Neuronal stem cell (in vitro differentiated cells): ENCODE measurements around the gene CYP19A1.

Experiments used
- DNase-seq: peaks from one replicate; pipeline ENCODE4 v3.0.0-alpha.2; 2013; ENCODE audit warnings: low spot score
- H2AFZ ChIP-seq: one replicate; pipeline ENCODE4 v1.6.1; 2013; ENCODE audit warnings: mild to moderate bottlenecking, low read length, inconsistent platforms
- H2AK5ac ChIP-seq: 2 replicates; pipeline ENCODE4 v1.6.1; 2013; ENCODE audit warnings: low read depth, mild to moderate bottlenecking, inconsistent platforms, low read length, moderate library complexity, mixed read lengths
- H2BK120ac ChIP-seq: 2 replicates; pipeline ENCODE4 v1.6.1; 2013; ENCODE audit warnings: low read depth, mild to moderate bottlenecking, inconsistent platforms, low read length, moderate library complexity, mixed read lengths
- H2BK12ac ChIP-seq: one replicate; pipeline ENCODE4 v1.6.1; 2013; ENCODE audit warnings: low read length, inconsistent platforms
- H2BK15ac ChIP-seq: 2 replicates; pipeline ENCODE4 v1.6.1; 2013; ENCODE audit warnings: mild to moderate bottlenecking, low read length, inconsistent platforms, mixed read lengths
- H2BK5ac ChIP-seq: one replicate; pipeline ENCODE4 v1.6.1; 2013; ENCODE audit warnings: inconsistent platforms, mild to moderate bottlenecking, low read length, moderate library complexity
- H3K14ac ChIP-seq: one replicate; pipeline ENCODE4 v1.6.1; 2013; ENCODE audit warnings: low read length, inconsistent platforms
- H3K18ac ChIP-seq: 2 replicates; pipeline ENCODE4 v1.6.1; 2013; ENCODE audit warnings: low read length, inconsistent platforms
- H3K23ac ChIP-seq: 2 replicates; pipeline ENCODE4 v1.6.1; 2013; ENCODE audit warnings: low read depth, mild to moderate bottlenecking, mixed read lengths, low read length, inconsistent platforms; ENCODE audit not compliant: poor library complexity
- H3K27ac ChIP-seq: replicated peaks from 3 replicates; pipeline ENCODE4 v1.5.1; 2013; ENCODE audit warnings: low read length, inconsistent platforms
- H3K27me3 ChIP-seq, 3 experiments: 2 replicates each; pipeline ENCODE4 v1.6.1; 2013; ENCODE audit warnings: low read length in 3 of 3, mild to moderate bottlenecking in 2 of 3, inconsistent platforms in 1 of 3, low read depth in 1 of 3, mixed read lengths in 1 of 3, moderate library complexity in 1 of 3; ENCODE audit not compliant: control insufficient read depth in 3 of 3, insufficient read depth in 3 of 3
- H3K36me3 ChIP-seq, 2 donors: replicated peaks in 1 of 2; 2 replicates each; pipeline ENCODE4 v1.6.1; 2013; ENCODE audit warnings: low read length in 2 of 2; ENCODE audit not compliant: control insufficient read depth in 2 of 2, insufficient read depth in 2 of 2
- H3K4ac ChIP-seq: 2 replicates; pipeline ENCODE4 v1.6.1; 2013; ENCODE audit warnings: inconsistent platforms, mild to moderate bottlenecking, low read length, moderate library complexity
- H3K4me1 ChIP-seq, 2 donors: 1 replicate in 1 of 2; 2 replicates in 1 of 2; pipeline ENCODE4 v1.6.1; 2013; ENCODE audit warnings: low read length in 2 of 2, low read depth in 1 of 2; ENCODE audit not compliant: control insufficient read depth in 2 of 2, insufficient read depth in 1 of 2
- H3K4me2 ChIP-seq: one replicate; pipeline ENCODE4 v1.6.1; 2013; ENCODE audit warnings: mild to moderate bottlenecking, low read length, inconsistent platforms; ENCODE audit not compliant: insufficient read depth, poor library complexity, severe bottlenecking
- H3K4me3 ChIP-seq, 2 donors: 2 replicates each; pipeline ENCODE4 v1.5.1; 2013; ENCODE audit warnings: low read length in 2 of 2, mild to moderate bottlenecking in 2 of 2, inconsistent platforms in 1 of 2, moderate library complexity in 1 of 2
- H3K79me1 ChIP-seq: one replicate; pipeline ENCODE4 v1.6.1; 2013; ENCODE audit warnings: low read depth, mild to moderate bottlenecking, inconsistent platforms, low read length, moderate library complexity
- H3K9ac ChIP-seq: one replicate; pipeline ENCODE4 v1.6.1; 2013; ENCODE audit warnings: mild to moderate bottlenecking, low read depth, low read length, inconsistent platforms; ENCODE audit not compliant: poor library complexity
- H3K9me3 ChIP-seq, 2 donors: replicated peaks in 1 of 2; 2 replicates each; pipeline versions ENCODE3 to v1.6.1; 2013; ENCODE audit warnings: low read length in 2 of 2, mild to moderate bottlenecking in 2 of 2, inconsistent platforms in 1 of 2, low read depth in 1 of 2, mixed read lengths in 1 of 2, moderate library complexity in 1 of 2; ENCODE audit not compliant: control insufficient read depth in 2 of 2, insufficient read depth in 1 of 2
- H4K8ac ChIP-seq: one replicate; pipeline ENCODE4 v1.6.1; 2013; ENCODE audit warnings: low read depth, mild to moderate bottlenecking, inconsistent platforms, low read length, moderate library complexity
- H4K91ac ChIP-seq: one replicate; pipeline ENCODE4 v1.6.1; 2013; ENCODE audit warnings: low read length, low read depth, mild to moderate bottlenecking, inconsistent platforms; ENCODE audit not compliant: poor library complexity
- WGBS, 2 donors: extraction: QIAGEN DNeasy Blood & Tissue Kit; methylation state at CpG; one replicate each; pipeline ENCODE4 v1.1.7; 2013; ENCODE audit warnings: missing lambda C conversion rate in 2 of 2, mixed read lengths in 1 of 2; ENCODE audit not compliant: insufficient read length in 2 of 2, insufficient replicate concordance in 1 of 2; ENCODE audit errors: extremely low coverage in 2 of 2; 5-methylcytosine and 5-hydroxymethylcytosine counted together

CYP19A1 gene

GRCh38 chr15:51302480-51302879 lies 35.9 kb downstream of the CYP19A1 start:
- no peak for DNase-seq
- no peak overlapping the region for H3K4ac ChIP-seq
- no peak overlapping the region for H3K4me3 ChIP-seq
- peaks cover 0 to 4% of the 10 kb centered on the region in 2 donors for H3K4me1 ChIP-seq
- no peak overlapping the region for H3K4me2 ChIP-seq
- H4K8ac ChIP-seq: no peak overlapping the region
- no peak overlapping the region for H3K23ac ChIP-seq
- no peak overlapping the region for H3K9ac ChIP-seq
- no peak overlapping the region for H2AK5ac ChIP-seq
- H3K27ac ChIP-seq: no peak overlapping the region
- no peak overlapping the region for H2BK12ac ChIP-seq
- H4K91ac ChIP-seq: no peak overlapping the region
- no peak overlapping the region for H3K18ac ChIP-seq
- no peak overlapping the region for H2BK5ac ChIP-seq
- no peaks in the 10 kb centered on the region for H3K9me3 ChIP-seq
- WGBS, 2 donors: no CpG with 5 or more reads among the region's 6 CpGs
- H2BK15ac ChIP-seq: no peak overlapping the region
- no peak overlapping the region for H2BK120ac ChIP-seq
- no peaks in the 10 kb centered on the region for H3K27me3 ChIP-seq
- no peak overlapping the region for H2AFZ ChIP-seq
- no peaks in the 10 kb centered on the region for H3K79me1 ChIP-seq
- no peaks in the 10 kb centered on the region for H3K36me3 ChIP-seq
- no peak overlapping the region for H3K14ac ChIP-seq

- Histone ChIP-seq H2BK5ac (no peak overlapping the region), H3K4me1 (peaks cover 0 to 7% of the 10 kb centered on the region in 2 donors), H2AK5ac (no peak overlapping the region), H3K9me3 (no peaks in the 10 kb centered on the region), H2BK12ac (no peak overlapping the region), H3K23ac (no peak overlapping the region), H3K4ac (no peak overlapping the region), H3K18ac (no peak overlapping the region), H3K79me1 (no peaks in the 10 kb centered on the region), H2AFZ (no peak overlapping the region), H3K36me3 (no peaks in the 10 kb centered on the region), H3K9ac (no peak overlapping the region), H2BK15ac (no peak overlapping the region), H4K8ac (no peak overlapping the region), H4K91ac (no peak overlapping the region), H3K27ac (no peak overlapping the region), H2BK120ac (no peak overlapping the region), H3K4me3 (no peak overlapping the region), H3K27me3 (no peaks in the 10 kb centered on the region), H3K14ac (no peak overlapping the region), H3K4me2 (no peak overlapping the region)
- no CpG with 5 or more reads among the region's 5 CpGs for WGBS, 2 donors
- DNase-seq: no peak
Measured at GRCh38 chr15:51299187-51300015, 39.0 kb downstream of the CYP19A1 start.

GRCh38 chr15:51298620-51299019 lies 39.8 kb downstream of the CYP19A1 start:
- Histone ChIP-seq H3K18ac (no peak overlapping the region), H2AK5ac (no peak overlapping the region), H4K8ac (no peak overlapping the region), H3K4me2 (no peak overlapping the region), H3K23ac (no peak overlapping the region), H3K9me3 (no peaks in the 10 kb centered on the region), H3K14ac (no peak overlapping the region), H2AFZ (no peak overlapping the region), H3K79me1 (no peaks in the 10 kb centered on the region), H3K4me3 (no peak overlapping the region), H3K9ac (no peak overlapping the region), H3K36me3 (no peaks in the 10 kb centered on the region), H2BK15ac (no peak overlapping the region), H2BK5ac (no peak overlapping the region), H3K4me1 (peaks cover 0 to 7% of the 10 kb centered on the region in 2 donors), H4K91ac (no peak overlapping the region), H3K27ac (no peak overlapping the region), H2BK12ac (no peak overlapping the region), H2BK120ac (no peak overlapping the region), H3K27me3 (no peaks in the 10 kb centered on the region), H3K4ac (no peak overlapping the region)
- DNase-seq: no peak
- WGBS, 2 donors: no CpG with 5 or more reads among the region's 2 CpGs

GRCh38 chr15:51290720-51291119 lies 47.7 kb downstream of the CYP19A1 start:
- Histone ChIP-seq H2AK5ac (no peak overlapping the region), H3K4me1 (no peaks in the 10 kb centered on the region)

More at GRCh38 chr15:51290720-51291119, 47.7 kb downstream of the CYP19A1 start:
- H3K4ac ChIP-seq: no peak overlapping the region
- H3K4me3 ChIP-seq: no peak overlapping the region
- no peaks in the 10 kb centered on the region for H3K9me3 ChIP-seq
- H3K27me3 ChIP-seq: no peaks in the 10 kb centered on the region
- no peak overlapping the region for H2BK120ac ChIP-seq
- H3K23ac ChIP-seq: no peak overlapping the region
- no CpG with 5 or more reads among the region's 4 CpGs for whole genome bisulfite sequencing, 2 donors
- H3K18ac ChIP-seq: no peak overlapping the region
- no peak overlapping the region for H4K8ac ChIP-seq
- no peak overlapping the region for H3K4me2 ChIP-seq
- H3K36me3 ChIP-seq: no peaks in the 10 kb centered on the region
- H3K9ac ChIP-seq: no peak overlapping the region
- no peak overlapping the region for H3K14ac ChIP-seq
- H3K79me1 ChIP-seq: no peaks in the 10 kb centered on the region
- H3K27ac ChIP-seq: no peak overlapping the region
- no peak overlapping the region for H2BK15ac ChIP-seq
- no peak overlapping the region for H4K91ac ChIP-seq
- DNase-seq: no peak
- H2BK12ac ChIP-seq: no peak overlapping the region
- H2AFZ ChIP-seq: no peak overlapping the region
- H2BK5ac ChIP-seq: no peak overlapping the region
